HepG2 (cell line): ENCODE data around the gene CIAPIN1. TPM values are rescaled to one million over a fixed set of nuclear protein-coding genes. Genes with fewer than 3 reads are reported as not detected.
A peak's percentile ranks its signal among the peaks of the same experiment; 100 is the strongest.

Source experiments
- CBX5 ChIP-seq: sonication (generic); formaldehyde crosslinking; IDR thresholded peaks from 2 replicates; pipeline ENCODE4 v1.4.0; 2020; ENCODE audit warnings: missing genetic modification reagents, borderline replicate concordance
- EHMT2 ChIP-seq: fragments of 200-600 bp; sonication (generic); IDR thresholded peaks from 2 replicates; pipeline ENCODE4 v1.7.0; 2017; ENCODE audit warnings: antibody characterized with exemption, low read depth, low read length, borderline replicate concordance
- NKX3-1 ChIP-seq: sonication (generic); formaldehyde crosslinking; IDR thresholded peaks from 2 replicates; pipeline ENCODE4 v1.5.0; 2020; ENCODE audit warnings: missing genetic modification reagents
- THAP11 ChIP-seq: IDR thresholded peaks from 2 replicates; pipeline ENCODE4 v1.6.1; 2016; ENCODE audit warnings: missing biosample characterization, missing genetic modification reagents
- ZFX ChIP-seq: sonication (generic); formaldehyde crosslinking; IDR thresholded peaks from 2 replicates; pipeline ENCODE4 v1.4.0; 2020; ENCODE audit warnings: mild to moderate bottlenecking, low read depth, missing genetic modification reagents, moderate library complexity
- ZFYVE20 ChIP-seq: sonication (generic); formaldehyde crosslinking; IDR thresholded peaks from 2 replicates; pipeline ENCODE4 v1.8.0; 2023; ENCODE audit warnings: low read depth, mild to moderate bottlenecking, moderate library complexity, missing genetic modification reagents, borderline replicate concordance
- polyA plus RNA-seq, 8 experiments: library from polyadenylated mRNA; depleted of rRNA in 3 of 8; stranded (reverse) in 7 of 8; unstranded in 1 of 8; fragments of >200 nt; fragmentation: Illumina TruSeq in 4 of 8; extraction: Trizol in 4 of 8; gene quantifications; 2 replicates each; pipeline versions ENCODE4 v1.2.1 to v1.2.3, GENCODE V29; 2011 to 2016; ENCODE audit warnings: low read depth in 4 of 8, missing spikeins in 1 of 8, mixed read lengths in 1 of 8; ENCODE audit not compliant: insufficient read depth in 1 of 8
- total RNA-seq, 5 experiments: library from RNA; depleted of rRNA; stranded (reverse); fragments of >200 nt; fragmentation: Illumina TruSeq; extraction: Trizol; gene quantifications; 2 replicates each; pipeline ENCODE4 v1.2.3, GENCODE V29; 2016; ENCODE audit warnings: low read depth in 1 of 5
- TF ChIP-seq, protein P1 (sequence below): sonication (generic); formaldehyde crosslinking; IDR thresholded peaks from 2 replicates; pipeline ENCODE4 v1.4.0; 2020; ENCODE audit warnings: missing genetic modification reagents
- TF ChIP-seq, protein P2 (sequence below): sonication (generic); formaldehyde crosslinking; IDR thresholded peaks from 2 replicates; pipeline ENCODE4 v1.8.0; 2022; ENCODE audit warnings: mild to moderate bottlenecking, missing genetic modification reagents, borderline replicate concordance
- TF ChIP-seq, protein P3 (sequence below): IDR thresholded peaks from 2 replicates; pipeline ENCODE4 v1.6.1; 2016; ENCODE audit warnings: missing genetic modification reagents, missing compliant biosample characterization
- TF ChIP-seq, protein P4 (sequence below): IDR thresholded peaks from 2 replicates; pipeline ENCODE4 v1.6.1; 2012; ENCODE audit warnings: inconsistent platforms
- TF ChIP-seq, protein P5 (sequence below): sonication (generic); formaldehyde crosslinking; conservative IDR thresholded peaks from 2 replicates; pipeline ENCODE4 v1.4.0; 2020; ENCODE audit warnings: missing genetic modification reagents
- TF ChIP-seq, protein P6 (sequence below): sonication (generic); formaldehyde crosslinking; conservative IDR thresholded peaks from 2 replicates; pipeline ENCODE4 v1.4.0; 2020; ENCODE audit warnings: mild to moderate bottlenecking, missing genetic modification reagents, moderate library complexity

The CIAPIN1 gene
- total and polyA plus RNA-seq, 2 of the 13 experiments (the other 11 are each of a cell fraction or from before 2014, with no cell fraction given), result 69.3 to 89.7 TPM

DNA sequence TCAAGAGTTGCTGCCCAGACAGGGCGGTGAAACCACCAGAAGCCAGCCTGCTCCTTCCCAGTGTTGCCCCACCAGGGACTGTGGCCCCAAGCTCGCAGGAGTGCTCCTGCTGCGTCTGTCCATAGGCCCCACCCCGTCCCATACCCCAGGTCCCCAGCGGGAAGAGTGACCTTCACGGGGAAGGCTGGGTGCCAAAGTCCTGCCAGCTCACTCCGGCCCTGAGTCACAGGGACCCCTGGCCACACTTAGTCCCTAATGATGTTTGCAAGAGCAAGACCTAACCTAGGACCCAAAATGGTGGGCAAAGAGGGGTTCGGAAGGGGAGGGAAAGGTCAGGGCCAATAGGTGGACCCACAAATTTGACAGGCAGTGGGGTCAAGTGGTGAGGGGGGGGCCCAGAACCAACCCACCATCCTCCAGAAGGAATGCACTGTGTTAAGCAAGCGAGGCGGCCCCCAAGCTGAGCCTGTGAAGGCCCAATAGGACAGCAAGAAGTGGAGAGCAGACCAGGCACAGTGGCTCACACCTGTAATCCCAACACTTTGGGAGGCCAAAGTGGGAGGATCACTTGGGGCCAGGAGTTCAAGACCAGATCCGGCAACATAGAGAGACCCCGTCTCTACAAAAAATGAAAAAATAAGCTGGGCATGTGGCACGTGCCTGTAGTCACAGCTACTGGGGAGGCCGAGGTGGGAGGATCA is 35.8 kb upstream of the CIAPIN1 start (continued):
- TF ChIP-seq, protein P1, sequence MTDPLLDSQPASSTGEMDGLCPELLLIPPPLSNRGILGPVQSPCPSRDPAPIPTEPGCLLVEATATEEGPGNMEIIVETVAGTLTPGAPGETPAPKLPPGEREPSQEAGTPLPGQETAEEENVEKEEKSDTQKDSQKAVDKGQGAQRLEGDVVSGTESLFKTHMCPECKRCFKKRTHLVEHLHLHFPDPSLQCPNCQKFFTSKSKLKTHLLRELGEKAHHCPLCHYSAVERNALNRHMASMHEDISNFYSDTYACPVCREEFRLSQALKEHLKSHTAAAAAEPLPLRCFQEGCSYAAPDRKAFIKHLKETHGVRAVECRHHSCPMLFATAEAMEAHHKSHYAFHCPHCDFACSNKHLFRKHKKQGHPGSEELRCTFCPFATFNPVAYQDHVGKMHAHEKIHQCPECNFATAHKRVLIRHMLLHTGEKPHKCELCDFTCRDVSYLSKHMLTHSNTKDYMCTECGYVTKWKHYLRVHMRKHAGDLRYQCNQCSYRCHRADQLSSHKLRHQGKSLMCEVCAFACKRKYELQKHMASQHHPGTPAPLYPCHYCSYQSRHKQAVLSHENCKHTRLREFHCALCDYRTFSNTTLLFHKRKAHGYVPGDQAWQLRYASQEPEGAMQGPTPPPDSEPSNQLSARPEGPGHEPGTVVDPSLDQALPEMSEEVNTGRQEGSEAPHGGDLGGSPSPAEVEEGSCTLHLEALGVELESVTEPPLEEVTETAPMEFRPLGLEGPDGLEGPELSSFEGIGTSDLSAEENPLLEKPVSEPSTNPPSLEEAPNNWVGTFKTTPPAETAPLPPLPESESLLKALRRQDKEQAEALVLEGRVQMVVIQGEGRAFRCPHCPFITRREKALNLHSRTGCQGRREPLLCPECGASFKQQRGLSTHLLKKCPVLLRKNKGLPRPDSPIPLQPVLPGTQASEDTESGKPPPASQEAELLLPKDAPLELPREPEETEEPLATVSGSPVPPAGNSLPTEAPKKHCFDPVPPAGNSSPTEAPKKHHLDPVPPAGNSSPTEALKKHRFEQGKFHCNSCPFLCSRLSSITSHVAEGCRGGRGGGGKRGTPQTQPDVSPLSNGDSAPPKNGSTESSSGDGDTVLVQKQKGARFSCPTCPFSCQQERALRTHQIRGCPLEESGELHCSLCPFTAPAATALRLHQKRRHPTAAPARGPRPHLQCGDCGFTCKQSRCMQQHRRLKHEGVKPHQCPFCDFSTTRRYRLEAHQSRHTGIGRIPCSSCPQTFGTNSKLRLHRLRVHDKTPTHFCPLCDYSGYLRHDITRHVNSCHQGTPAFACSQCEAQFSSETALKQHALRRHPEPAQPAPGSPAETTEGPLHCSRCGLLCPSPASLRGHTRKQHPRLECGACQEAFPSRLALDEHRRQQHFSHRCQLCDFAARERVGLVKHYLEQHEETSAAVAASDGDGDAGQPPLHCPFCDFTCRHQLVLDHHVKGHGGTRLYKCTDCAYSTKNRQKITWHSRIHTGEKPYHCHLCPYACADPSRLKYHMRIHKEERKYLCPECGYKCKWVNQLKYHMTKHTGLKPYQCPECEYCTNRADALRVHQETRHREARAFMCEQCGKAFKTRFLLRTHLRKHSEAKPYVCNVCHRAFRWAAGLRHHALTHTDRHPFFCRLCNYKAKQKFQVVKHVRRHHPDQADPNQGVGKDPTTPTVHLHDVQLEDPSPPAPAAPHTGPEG (CRISPR knock-in tag), result 0 out of 2 replicates have a peak, but pooled peaks have one; percentile 34
- TF ChIP-seq, protein P2, sequence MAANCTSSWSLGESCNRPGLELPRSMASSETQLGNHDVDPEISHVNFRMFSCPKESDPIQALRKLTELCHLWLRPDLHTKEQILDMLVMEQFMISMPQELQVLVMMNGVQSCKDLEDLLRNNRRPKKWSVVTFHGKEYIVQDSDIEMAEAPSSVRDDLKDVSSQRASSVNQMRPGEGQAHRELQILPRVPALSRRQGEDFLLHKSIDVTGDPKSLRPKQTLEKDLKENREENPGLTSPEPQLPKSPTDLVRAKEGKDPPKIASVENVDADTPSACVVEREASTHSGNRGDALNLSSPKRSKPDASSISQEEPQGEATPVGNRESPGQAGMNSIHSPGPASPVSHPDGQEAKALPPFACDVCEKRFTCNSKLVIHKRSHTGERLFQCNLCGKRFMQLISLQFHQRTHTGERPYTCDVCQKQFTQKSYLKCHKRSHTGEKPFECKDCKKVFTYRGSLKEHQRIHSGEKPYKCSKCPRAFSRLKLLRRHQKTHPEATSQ, result peak; percentile 62; the same call in 1 of the 2 replicates
- TF ChIP-seq, protein P3, sequence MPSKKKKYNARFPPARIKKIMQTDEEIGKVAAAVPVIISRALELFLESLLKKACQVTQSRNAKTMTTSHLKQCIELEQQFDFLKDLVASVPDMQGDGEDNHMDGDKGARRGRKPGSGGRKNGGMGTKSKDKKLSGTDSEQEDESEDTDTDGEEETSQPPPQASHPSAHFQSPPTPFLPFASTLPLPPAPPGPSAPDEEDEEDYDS (CRISPR knock-in tag), result peak; percentile 68; the same call in 1 of the 2 replicates
- TF ChIP-seq THAP11 (CRISPR knock-in tag) (peak; percentile 39; the same call in 1 of the 2 replicates), ZFYVE20 (CRISPR knock-in tag) (no peak), ZFX (peak; percentile 78), NKX3-1 (peak; percentile 26; the same call in 1 of the 2 replicates), EHMT2 (peak; percentile 57; the same call in 1 of the 2 replicates), CBX5 (CRISPR knock-in tag) (peak; percentile 35)
- TF ChIP-seq, protein P4, sequence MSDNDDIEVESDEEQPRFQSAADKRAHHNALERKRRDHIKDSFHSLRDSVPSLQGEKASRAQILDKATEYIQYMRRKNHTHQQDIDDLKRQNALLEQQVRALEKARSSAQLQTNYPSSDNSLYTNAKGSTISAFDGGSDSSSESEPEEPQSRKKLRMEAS, result peak; percentile 64
- TF ChIP-seq, protein P5, sequence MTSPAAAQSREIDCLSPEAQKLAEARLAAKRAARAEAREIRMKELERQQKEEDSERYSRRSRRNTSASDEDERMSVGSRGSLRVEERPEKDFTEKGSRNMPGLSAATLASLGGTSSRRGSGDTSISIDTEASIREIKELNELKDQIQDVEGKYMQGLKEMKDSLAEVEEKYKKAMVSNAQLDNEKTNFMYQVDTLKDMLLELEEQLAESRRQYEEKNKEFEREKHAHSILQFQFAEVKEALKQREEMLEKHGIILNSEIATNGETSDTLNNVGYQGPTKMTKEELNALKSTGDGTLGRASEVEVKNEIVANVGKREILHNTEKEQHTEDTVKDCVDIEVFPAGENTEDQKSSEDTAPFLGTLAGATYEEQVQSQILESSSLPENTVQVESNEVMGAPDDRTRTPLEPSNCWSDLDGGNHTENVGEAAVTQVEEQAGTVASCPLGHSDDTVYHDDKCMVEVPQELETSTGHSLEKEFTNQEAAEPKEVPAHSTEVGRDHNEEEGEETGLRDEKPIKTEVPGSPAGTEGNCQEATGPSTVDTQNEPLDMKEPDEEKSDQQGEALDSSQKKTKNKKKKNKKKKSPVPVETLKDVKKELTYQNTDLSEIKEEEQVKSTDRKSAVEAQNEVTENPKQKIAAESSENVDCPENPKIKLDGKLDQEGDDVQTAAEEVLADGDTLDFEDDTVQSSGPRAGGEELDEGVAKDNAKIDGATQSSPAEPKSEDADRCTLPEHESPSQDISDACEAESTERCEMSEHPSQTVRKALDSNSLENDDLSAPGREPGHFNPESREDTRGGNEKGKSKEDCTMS (CRISPR knock-in tag), result no peak
- TF ChIP-seq, protein P6, sequence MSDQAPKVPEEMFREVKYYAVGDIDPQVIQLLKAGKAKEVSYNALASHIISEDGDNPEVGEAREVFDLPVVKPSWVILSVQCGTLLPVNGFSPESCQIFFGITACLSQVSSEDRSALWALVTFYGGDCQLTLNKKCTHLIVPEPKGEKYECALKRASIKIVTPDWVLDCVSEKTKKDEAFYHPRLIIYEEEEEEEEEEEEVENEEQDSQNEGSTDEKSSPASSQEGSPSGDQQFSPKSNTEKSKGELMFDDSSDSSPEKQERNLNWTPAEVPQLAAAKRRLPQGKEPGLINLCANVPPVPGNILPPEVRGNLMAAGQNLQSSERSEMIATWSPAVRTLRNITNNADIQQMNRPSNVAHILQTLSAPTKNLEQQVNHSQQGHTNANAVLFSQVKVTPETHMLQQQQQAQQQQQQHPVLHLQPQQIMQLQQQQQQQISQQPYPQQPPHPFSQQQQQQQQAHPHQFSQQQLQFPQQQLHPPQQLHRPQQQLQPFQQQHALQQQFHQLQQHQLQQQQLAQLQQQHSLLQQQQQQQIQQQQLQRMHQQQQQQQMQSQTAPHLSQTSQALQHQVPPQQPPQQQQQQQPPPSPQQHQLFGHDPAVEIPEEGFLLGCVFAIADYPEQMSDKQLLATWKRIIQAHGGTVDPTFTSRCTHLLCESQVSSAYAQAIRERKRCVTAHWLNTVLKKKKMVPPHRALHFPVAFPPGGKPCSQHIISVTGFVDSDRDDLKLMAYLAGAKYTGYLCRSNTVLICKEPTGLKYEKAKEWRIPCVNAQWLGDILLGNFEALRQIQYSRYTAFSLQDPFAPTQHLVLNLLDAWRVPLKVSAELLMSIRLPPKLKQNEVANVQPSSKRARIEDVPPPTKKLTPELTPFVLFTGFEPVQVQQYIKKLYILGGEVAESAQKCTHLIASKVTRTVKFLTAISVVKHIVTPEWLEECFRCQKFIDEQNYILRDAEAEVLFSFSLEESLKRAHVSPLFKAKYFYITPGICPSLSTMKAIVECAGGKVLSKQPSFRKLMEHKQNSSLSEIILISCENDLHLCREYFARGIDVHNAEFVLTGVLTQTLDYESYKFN (CRISPR knock-in tag), result peak; percentile 96
